Stimulated activated CD8-positive, alpha-beta memory T cell treated with anti-CD3 and anti-CD28 coated beads, Interleukin-12 subunit alpha, Interleukin-12 subunit beta, amount 100 ng/mL, for 1 hour (primary cell): ENCODE measurements around the gene GON7.
"Not testable (repeated sequence)": the region's sequence is repeated elsewhere in the genome, so short reads cannot be mapped to it uniquely, and the experiment has no call there.

Experiments used
- DNase-seq: peaks from one replicate; pipeline ENCODE4 v3.0.0-alpha.2; 2020; ENCODE audit warnings: low read depth

Gene GON7

GRCh38 chr14:93206793-93207467 lies at the start of gene GON7, which contains the start of gene UBR7:
GON7 (minus strand) TSS chr14:93207065; CDS start chr14:93207037, 28 bp downstream.
UBR7 (plus strand) TSS chr14:93207256; CDS start chr14:93207292, 36 bp downstream.
- peak; percentile 77 for DNase-seq

GRCh38 chr14:93249128-93249831 lies 42.4 kb upstream of the GON7 start:
- DNase-seq: no peak

GRCh38 chr14:93246534-93246933 lies 39.7 kb upstream of the GON7 start:
- no peak for DNase-seq

GRCh38 chr14:93245764-93246420 lies 39.0 kb upstream of the GON7 start:
- DNase-seq: no peak

- DNase-seq: no peak
Observed at GRCh38 chr14:93240678-93241000, 33.8 kb upstream of the GON7 start.

- no peak for DNase-seq
Observed at GRCh38 chr14:93239869-93240677, 33.2 kb upstream of the GON7 start.

- DNase-seq: no peak
Observed at GRCh38 chr14:93234798-93235197, 27.9 kb upstream of the GON7 start.

GRCh38 chr14:93233078-93233477 lies 26.2 kb upstream of the GON7 start:
- not testable (repeated sequence) for DNase-seq

- no peak for DNase-seq
Observed at GRCh38 chr14:93232159-93232558, 25.3 kb upstream of the GON7 start.

- DNase-seq: no peak
Observed at GRCh38 chr14:93231129-93231979, 24.5 kb upstream of the GON7 start.

- no peak for DNase-seq
Observed at GRCh38 chr14:93230539-93230938, 23.7 kb upstream of the GON7 start.

- no peak for DNase-seq
Observed at GRCh38 chr14:93228550-93228949, 21.7 kb upstream of the GON7 start.

GRCh38 chr14:93223565-93223964 lies 16.7 kb upstream of the GON7 start:
- DNase-seq: no peak

- DNase-seq: no peak
Observed at GRCh38 chr14:93220509-93220908, 13.6 kb upstream of the GON7 start.

GRCh38 chr14:93219103-93219726 lies 12.3 kb upstream of the GON7 start:
- peak; percentile 23 for DNase-seq

- no peak for DNase-seq
Observed at GRCh38 chr14:93214598-93214997, 7.7 kb upstream of the GON7 start.

GRCh38 chr14:93212432-93212831 lies 5.6 kb upstream of the GON7 start:
- DNase-seq: no peak

- no peak for DNase-seq
Observed at GRCh38 chr14:93207468-93208308, 823 bp upstream of the GON7 start.

- no peak for DNase-seq
Observed at GRCh38 chr14:93201155-93201704, 5.6 kb downstream of the GON7 start.

GRCh38 chr14:93200553-93200952 lies 6.3 kb downstream of the GON7 start:
- DNase-seq: no peak
